Mucosa of rectum (tissue), 2 donors: ENCODE measurements around the gene ORAI1.
"Not testable (repeated sequence)": the region's sequence is repeated elsewhere in the genome, so short reads cannot be mapped to it uniquely, and the experiment has no call there.

Source experiments
- H3K27ac ChIP-seq, 2 donors: one replicate each; pipeline ENCODE4 v1.7.0; 2013; ENCODE audit warnings: inconsistent platforms in 2 of 2, low read depth in 2 of 2, low read length in 2 of 2
- H3K27me3 ChIP-seq, 2 donors: one replicate each; pipeline ENCODE4 v1.7.0; 2013; ENCODE audit warnings: low read length in 2 of 2; ENCODE audit not compliant: control insufficient read depth in 2 of 2, insufficient read depth in 2 of 2
- H3K36me3 ChIP-seq, 2 donors: one replicate each; pipeline ENCODE4 v1.7.0; 2013; ENCODE audit warnings: low read length in 2 of 2; ENCODE audit not compliant: control insufficient read depth in 2 of 2, insufficient read depth in 2 of 2
- H3K4me1 ChIP-seq, 2 donors: one replicate each; pipeline ENCODE4 v1.7.0; 2013; ENCODE audit warnings: low read length in 2 of 2, mild to moderate bottlenecking in 1 of 2; ENCODE audit not compliant: control insufficient read depth in 2 of 2, insufficient read depth in 2 of 2
- H3K4me3 ChIP-seq, 2 donors: one replicate each; pipeline ENCODE4 v1.7.0; 2013; ENCODE audit warnings: low read length in 2 of 2
- H3K9ac ChIP-seq, 2 donors: one replicate each; pipeline ENCODE4 v1.7.0; 2013; ENCODE audit warnings: low read length in 2 of 2, low read depth in 1 of 2, mild to moderate bottlenecking in 1 of 2
- H3K9me3 ChIP-seq, 2 donors: one replicate each; pipeline ENCODE4 v1.7.0; 2013; ENCODE audit warnings: low read length in 2 of 2; ENCODE audit not compliant: control insufficient read depth in 2 of 2
- donor health status: healthy.
- donor health status: Normal muscosa, but diverticular disease.

Gene ORAI1

DNA sequence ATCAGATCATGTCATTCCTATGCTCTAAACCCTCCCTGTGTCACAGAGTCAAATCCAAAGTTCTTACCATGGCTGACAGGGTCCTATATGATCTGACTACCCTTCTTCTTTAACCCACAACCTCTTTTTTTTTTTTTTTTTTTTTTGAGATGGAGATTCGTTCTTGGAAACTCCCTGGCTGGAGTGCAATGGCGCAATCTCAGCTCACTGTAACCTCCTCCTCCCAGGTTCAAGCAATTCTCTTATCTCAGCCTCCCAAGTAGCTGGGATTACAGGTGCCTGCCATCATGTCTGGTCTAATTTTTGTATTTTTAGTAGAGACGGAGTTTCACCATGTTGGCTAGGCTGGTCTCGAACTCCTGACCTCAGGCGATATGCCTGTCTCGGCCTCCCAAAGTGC, 40.5 kb downstream of the ORAI1 start:
- H3K4me1 ChIP-seq, H3K4me3 ChIP-seq, H3K27me3 ChIP-seq, H3K36me3 ChIP-seq, H3K9me3 ChIP-seq, H3K27ac ChIP-seq, H3K9ac ChIP-seq: not testable (repeated sequence)

- no peaks in the 10 kb centered on the region for H3K36me3 ChIP-seq
- H3K4me1 ChIP-seq, result peaks cover 4 to 6% of the 10 kb centered on the region in 2 donors
- H3K9ac ChIP-seq, result no peak overlapping the region
- no peak overlapping the region for H3K27ac ChIP-seq
- no peaks in the 10 kb centered on the region for H3K9me3 ChIP-seq
- H3K27me3 ChIP-seq, result no peaks in the 10 kb centered on the region
- H3K4me3 ChIP-seq, result no peak overlapping the region
Measured at GRCh38 chr12:121668750-121669520, 42.6 kb downstream of the ORAI1 start.

GRCh38 chr12:121669521-121669900, 43.2 kb downstream of the ORAI1 start, which contains the start of gene MORN3:
TSS of gene MORN3 (minus strand) at chr12:121669654. CDS start at chr12:121669483, 171 bp downstream.
- Histone ChIP-seq H3K27ac (no peak within 1 kb of the TSS), H3K27me3 (no peaks in the 10 kb centered on the region), H3K4me3 (no peak within 1 kb of the TSS), H3K9ac (no peak within 1 kb of the TSS), H3K4me1 (peaks cover 4 to 6% of the 10 kb centered on the region in 2 donors), H3K36me3 (no peaks in the 10 kb centered on the region), H3K9me3 (no peaks in the 10 kb centered on the region)

DNA sequence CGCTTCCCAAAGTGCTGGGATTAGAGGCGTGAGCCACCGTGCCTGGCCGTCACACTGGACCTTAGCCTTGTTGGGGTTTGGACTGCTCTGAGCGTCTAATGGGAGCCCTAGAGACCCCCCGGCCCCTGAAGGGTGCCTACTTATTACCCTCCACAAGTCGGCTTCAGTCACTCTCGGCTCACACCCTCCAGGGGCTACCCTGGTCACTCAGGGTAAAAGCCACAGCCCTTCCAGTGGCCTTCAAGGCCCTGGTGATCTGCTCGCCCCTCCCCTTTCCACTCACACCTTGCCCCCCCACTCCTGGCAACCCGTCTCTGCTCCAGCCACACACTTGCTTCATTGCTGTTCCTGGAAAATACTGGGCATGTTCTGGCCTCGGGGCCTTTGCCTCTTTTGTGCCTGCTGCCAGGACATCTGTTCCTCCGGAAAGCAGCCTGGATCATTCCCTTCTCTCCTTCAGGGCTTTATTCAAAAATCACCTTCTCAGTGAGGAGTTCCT, 46.7 kb downstream of the ORAI1 start:
- Histone ChIP-seq H3K4me3 (peak overlapping the region; percentile 62 to 71), H3K27ac (peak overlapping the region; percentile 25 to 54), H3K4me1 (peaks cover 4 to 6% of the 10 kb centered on the region in 2 donors), H3K27me3 (no peaks in the 10 kb centered on the region), H3K36me3 (no peaks in the 10 kb centered on the region), H3K9me3 (no peaks in the 10 kb centered on the region), H3K9ac (peak overlapping the region in 1 of 2 donors; percentile 47)

GRCh38 chr12:121676190-121676589, 49.9 kb downstream of the ORAI1 start:
- Histone ChIP-seq H3K9me3 (no peaks in the 10 kb centered on the region), H3K27ac (no peak overlapping the region), H3K4me3 (no peak overlapping the region), H3K4me1 (peaks cover 4 to 6% of the 10 kb centered on the region in 2 donors), H3K9ac (no peak overlapping the region), H3K36me3 (no peaks in the 10 kb centered on the region), H3K27me3 (no peaks in the 10 kb centered on the region)

DNA sequence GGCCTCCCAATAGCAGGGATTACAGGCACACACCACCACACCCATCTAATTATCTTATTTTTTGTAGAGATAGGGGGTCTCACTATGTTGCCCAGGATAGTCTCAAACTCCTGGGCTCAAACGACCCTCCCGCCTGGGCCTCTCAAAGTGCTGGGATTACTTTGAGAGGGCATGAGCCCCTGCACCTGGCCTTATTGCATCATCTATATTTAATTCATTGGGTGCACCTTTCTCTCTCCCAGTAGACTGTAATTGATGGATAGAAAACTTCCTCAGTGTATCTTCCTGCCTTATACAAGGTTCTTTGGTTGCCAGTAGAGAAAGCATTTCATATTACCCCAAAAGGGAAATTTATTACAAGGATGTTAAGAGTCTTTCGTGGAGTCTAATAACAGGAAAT, 52.0 kb downstream of the ORAI1 start:
- Histone ChIP-seq H3K4me3 (no peak overlapping the region), H3K27ac (no peak overlapping the region), H3K9ac (no peak overlapping the region), H3K27me3 (no peaks in the 10 kb centered on the region), H3K4me1 (no peaks in the 10 kb centered on the region), H3K9me3 (no peaks in the 10 kb centered on the region), H3K36me3 (no peaks in the 10 kb centered on the region)

DNA sequence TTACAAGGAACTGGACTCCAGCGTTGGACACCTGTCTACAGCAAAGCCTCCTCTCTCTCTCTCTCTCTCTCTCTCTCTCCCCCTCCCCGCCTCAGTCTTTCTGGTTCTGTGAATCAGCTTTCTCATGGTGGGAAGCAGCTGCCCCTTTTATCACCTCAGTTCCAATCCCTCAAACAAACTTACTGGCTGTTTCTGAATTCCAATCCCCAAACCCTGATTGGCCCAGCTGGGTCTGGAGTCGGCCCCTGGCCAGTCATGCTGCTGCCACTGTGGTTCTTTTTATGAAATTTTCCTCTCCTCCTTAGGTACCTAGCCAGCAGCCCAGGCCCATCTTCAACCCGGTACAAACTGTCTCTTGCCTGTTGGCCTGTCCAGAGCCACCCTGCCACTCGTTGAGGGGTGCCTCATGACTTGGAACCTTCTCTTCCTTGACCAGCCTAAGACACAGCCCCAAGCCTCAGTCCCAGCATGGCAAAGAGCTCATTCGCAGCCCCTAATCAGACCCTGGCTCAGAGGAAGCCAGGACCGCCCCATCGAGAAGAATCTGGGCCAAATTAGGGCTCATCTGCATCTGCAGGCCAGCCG, 52.5 kb downstream of the ORAI1 start:
- no peaks in the 10 kb centered on the region for H3K4me1 ChIP-seq
- no peaks in the 10 kb centered on the region for H3K36me3 ChIP-seq
- no peak overlapping the region for H3K27ac ChIP-seq
- H3K27me3 ChIP-seq, result no peaks in the 10 kb centered on the region
- no peak overlapping the region for H3K9ac ChIP-seq
- no peaks in the 10 kb centered on the region for H3K9me3 ChIP-seq
- H3K4me3 ChIP-seq, result no peak overlapping the region

GRCh38 chr12:121679661-121680197, 53.4 kb downstream of the ORAI1 start:
- not testable (repeated sequence) for H3K4me3 ChIP-seq, H3K27ac ChIP-seq, H3K4me1 ChIP-seq, H3K9me3 ChIP-seq, H3K9ac ChIP-seq, H3K27me3 ChIP-seq, H3K36me3 ChIP-seq

GRCh38 chr12:121688966-121689365, 62.6 kb downstream of the ORAI1 start:
- H3K4me3 ChIP-seq, result no peak overlapping the region
- H3K36me3 ChIP-seq, result no peaks in the 10 kb centered on the region
- H3K9ac ChIP-seq, result no peak overlapping the region
- no peaks in the 10 kb centered on the region for H3K27me3 ChIP-seq
- H3K4me1 ChIP-seq, result no peaks in the 10 kb centered on the region
- no peak overlapping the region for H3K27ac ChIP-seq
- no peaks in the 10 kb centered on the region for H3K9me3 ChIP-seq

- Histone ChIP-seq H3K27me3 (no peaks in the 10 kb centered on the region), H3K9ac (no peak overlapping the region), H3K27ac (no peak overlapping the region), H3K36me3 (no peaks in the 10 kb centered on the region), H3K4me1 (no peaks in the 10 kb centered on the region), H3K9me3 (no peaks in the 10 kb centered on the region), H3K4me3 (no peak overlapping the region)
Measured at GRCh38 chr12:121689430-121689829, 63.1 kb downstream of the ORAI1 start.
